Measurements from ENCODE around the gene CPNE1.

GRCh38 chr20:35600993-35601973 lies 63.4 kb downstream of the CPNE1 start:
- TF ChIP-seq, protein P1, sequence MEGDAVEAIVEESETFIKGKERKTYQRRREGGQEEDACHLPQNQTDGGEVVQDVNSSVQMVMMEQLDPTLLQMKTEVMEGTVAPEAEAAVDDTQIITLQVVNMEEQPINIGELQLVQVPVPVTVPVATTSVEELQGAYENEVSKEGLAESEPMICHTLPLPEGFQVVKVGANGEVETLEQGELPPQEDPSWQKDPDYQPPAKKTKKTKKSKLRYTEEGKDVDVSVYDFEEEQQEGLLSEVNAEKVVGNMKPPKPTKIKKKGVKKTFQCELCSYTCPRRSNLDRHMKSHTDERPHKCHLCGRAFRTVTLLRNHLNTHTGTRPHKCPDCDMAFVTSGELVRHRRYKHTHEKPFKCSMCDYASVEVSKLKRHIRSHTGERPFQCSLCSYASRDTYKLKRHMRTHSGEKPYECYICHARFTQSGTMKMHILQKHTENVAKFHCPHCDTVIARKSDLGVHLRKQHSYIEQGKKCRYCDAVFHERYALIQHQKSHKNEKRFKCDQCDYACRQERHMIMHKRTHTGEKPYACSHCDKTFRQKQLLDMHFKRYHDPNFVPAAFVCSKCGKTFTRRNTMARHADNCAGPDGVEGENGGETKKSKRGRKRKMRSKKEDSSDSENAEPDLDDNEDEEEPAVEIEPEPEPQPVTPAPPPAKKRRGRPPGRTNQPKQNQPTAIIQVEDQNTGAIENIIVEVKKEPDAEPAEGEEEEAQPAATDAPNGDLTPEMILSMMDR (IDR thresholded peaks at IDR 0.05): peak in 3 of 6 experiments; percentile 34 to 57 (median 41)
- no peak for TF ChIP-seq POLR2A (IDR thresholded peaks at IDR 0.05)
